IMR-90 (cell line): Measurements from ENCODE around the gene EGLN1. TPM values are rescaled to one million over a fixed set of nuclear protein-coding genes. Genes with fewer than 3 reads are reported as not detected.

Experiments used
- ATAC-seq: fragments of 200-7000 bp; cut with Tn5 transposase; 2 replicates; pipeline ENCODE4 v1.9.1; 2020; ENCODE audit warnings: low read depth, mild to moderate bottlenecking, moderate library complexity
- BruUV-seq: library from RNA; stranded (reverse); fragments of 400-500 nt; replicated peaks from 2 replicates; lab custom pipeline; 2021; lab: Mats Ljungman, UMichigan
- CTCF ChIA-PET: fragments of 300-600 bp; formaldehyde crosslinking; extraction: SDS; loops from one replicate; lab custom pipeline; 2021; ENCODE audit warnings: antibody characterized with exemption; lab: Yijun Ruan, JAX
- POLR2A ChIA-PET: fragments of 300-600 bp; sonication (Branson Sonifier 250); formaldehyde crosslinking; loops from one replicate; lab custom pipeline; 2022; ENCODE audit warnings: antibody characterized with exemption; ENCODE audit not compliant: unreplicated experiment; lab: Charles Lee
- DNase-seq: peaks from one replicate; pipeline ENCODE4 v3.0.0; 2013
- H2AFZ ChIP-seq: replicated peaks from 2 replicates; pipeline ENCODE3; 2013; ENCODE audit warnings: low read length, mild to moderate bottlenecking; ENCODE audit not compliant: poor library complexity
- H2AK5ac ChIP-seq: 2 replicates; pipeline ENCODE4 v1.6.1; 2013; ENCODE audit warnings: low read depth, low read length, inconsistent platforms
- H2AK9ac ChIP-seq: replicated peaks from 2 replicates; pipeline ENCODE3; 2013; ENCODE audit warnings: mild to moderate bottlenecking, low read depth, low read length, moderate library complexity; ENCODE audit not compliant: poor library complexity
- H2BK120ac ChIP-seq: 2 replicates; pipeline ENCODE4 v1.6.1; 2013; ENCODE audit warnings: low read depth, low read length, inconsistent platforms
- H2BK15ac ChIP-seq: 3 replicates; pipeline ENCODE4 v1.6.1; 2013; ENCODE audit warnings: low read depth, low read length, inconsistent platforms
- H2BK20ac ChIP-seq: 2 replicates; pipeline ENCODE4 v1.6.1; 2013; ENCODE audit warnings: low read depth, mild to moderate bottlenecking, inconsistent platforms, low read length, moderate library complexity
- H2BK5ac ChIP-seq: 2 replicates; pipeline ENCODE4 v1.6.1; 2013; ENCODE audit warnings: mild to moderate bottlenecking, low read depth, low read length, inconsistent platforms; ENCODE audit not compliant: poor library complexity, severe bottlenecking
- H3K14ac ChIP-seq: replicated peaks from 2 replicates; pipeline ENCODE4 v1.6.1; 2013; ENCODE audit warnings: low read depth, low read length, inconsistent platforms
- H3K18ac ChIP-seq: 2 replicates; pipeline ENCODE4 v1.6.1; 2013; ENCODE audit warnings: low read depth, low read length, control low read depth
- H3K23ac ChIP-seq: 2 replicates; pipeline ENCODE4 v1.6.1; 2013; ENCODE audit warnings: low read depth, low read length, inconsistent platforms
- H3K27ac ChIP-seq: 2 replicates; pipeline ENCODE4 v1.5.1; 2013; ENCODE audit warnings: mild to moderate bottlenecking, control low read depth, low read length; ENCODE audit not compliant: insufficient read depth
- H3K27me3 ChIP-seq: 2 replicates; pipeline ENCODE4 v1.6.1; 2013; ENCODE audit warnings: low read length; ENCODE audit not compliant: control insufficient read depth, insufficient read depth
- H3K36me3 ChIP-seq: 2 replicates; pipeline ENCODE4 v1.6.1; 2013; ENCODE audit warnings: low read length, mixed read lengths; ENCODE audit not compliant: control insufficient read depth, insufficient read depth
- H3K4ac ChIP-seq: 2 replicates; pipeline ENCODE4 v1.6.1; 2013; ENCODE audit warnings: low read depth, low read length, inconsistent platforms
- H3K4me1 ChIP-seq: 2 replicates; pipeline ENCODE4 v1.6.1; 2013; ENCODE audit warnings: low read length, mixed read lengths; ENCODE audit not compliant: control insufficient read depth, insufficient read depth
- H3K4me2 ChIP-seq: 2 replicates; pipeline ENCODE4 v1.6.1; 2013; ENCODE audit warnings: low read depth, mild to moderate bottlenecking, control low read depth, low read length, moderate library complexity
- H3K4me3 ChIP-seq: 2 replicates; pipeline ENCODE4 v1.5.1; 2013; ENCODE audit warnings: low read depth, mild to moderate bottlenecking, control low read depth, low read length, moderate library complexity; ENCODE audit not compliant: insufficient read depth
- H3K56ac ChIP-seq: 2 replicates; pipeline ENCODE4 v1.6.1; 2013; ENCODE audit warnings: low read length, inconsistent platforms; ENCODE audit not compliant: insufficient read depth; ENCODE audit errors: extremely low read depth
- H3K79me1 ChIP-seq, 2 experiments: 2 replicates each; pipeline ENCODE4 v1.6.1; 2013; ENCODE audit warnings: low read length in 2 of 2, inconsistent platforms in 1 of 2, low read depth in 1 of 2
- H3K9ac ChIP-seq: 2 replicates; pipeline ENCODE4 v1.6.1; 2013; ENCODE audit warnings: low read depth, low read length, control low read depth
- H3K9me1 ChIP-seq: 2 replicates; pipeline ENCODE4 v1.6.1; 2013; ENCODE audit warnings: low read length, inconsistent platforms; ENCODE audit not compliant: insufficient read depth
- H3K9me3 ChIP-seq: 2 replicates; pipeline ENCODE4 v1.6.1; 2013; ENCODE audit warnings: low read length; ENCODE audit not compliant: control insufficient read depth, insufficient read depth
- H4K20me1 ChIP-seq: 2 replicates; pipeline ENCODE4 v1.6.1; 2013; ENCODE audit warnings: low read length, inconsistent platforms; ENCODE audit not compliant: insufficient read depth
- H4K5ac ChIP-seq: 2 replicates; pipeline ENCODE4 v1.6.1; 2013; ENCODE audit warnings: mild to moderate bottlenecking, low read depth, low read length, control low read depth
- H4K8ac ChIP-seq, 2 experiments: 2 replicates each; pipeline ENCODE4 v1.6.1; 2013; ENCODE audit warnings: low read depth in 2 of 2, low read length in 2 of 2, control low read depth in 1 of 2, inconsistent platforms in 1 of 2
- H4K91ac ChIP-seq: 2 replicates; pipeline ENCODE4 v1.6.1; 2013; ENCODE audit warnings: low read depth, low read length, inconsistent platforms; ENCODE audit not compliant: insufficient read depth
- BHLHE40 ChIP-seq: fragments of 150-350 bp; IDR thresholded peaks from 2 replicates; pipeline ENCODE4 v1.6.1; 2016; ENCODE audit warnings: mild to moderate bottlenecking, low read depth, low read length
- CEBPB ChIP-seq: IDR thresholded peaks from 2 replicates; pipeline ENCODE4 v1.6.1; 2012; ENCODE audit warnings: low read depth, low read length, improper control_type of control experiment
- CTCF ChIP-seq: conservative IDR thresholded peaks from 2 replicates; pipeline ENCODE4 v1.5.1; 2012; ENCODE audit warnings: mild to moderate bottlenecking, low read depth, low read length, improper control_type of control experiment
- FOS ChIP-seq: fragments of 150-350 bp; IDR thresholded peaks from 2 replicates; pipeline ENCODE4 v1.6.1; 2016; ENCODE audit warnings: low read depth, low read length
- MAFK ChIP-seq: IDR thresholded peaks from 2 replicates; pipeline ENCODE4 v1.6.1; 2012; ENCODE audit warnings: low read depth, low read length, improper control_type of control experiment
- POLR2A ChIP-seq: IDR thresholded peaks from 2 replicates; pipeline ENCODE4 v1.6.1; 2012; ENCODE audit warnings: mild to moderate bottlenecking, low read depth, low read length
- RAD21 ChIP-seq: IDR thresholded peaks from 2 replicates; pipeline ENCODE4 v1.6.1; 2012; ENCODE audit warnings: low read length, improper control_type of control experiment
- RCOR1 ChIP-seq: IDR thresholded peaks from 2 replicates; pipeline ENCODE4 v1.6.1; 2012; ENCODE audit warnings: mild to moderate bottlenecking, low read length, improper control_type of control experiment; ENCODE audit not compliant: insufficient replicate concordance
- RFX5 ChIP-seq: IDR thresholded peaks from 2 replicates; pipeline ENCODE4 v1.8.0; 2012; ENCODE audit warnings: low read depth, mild to moderate bottlenecking, low read length, moderate library complexity
- SMC3 ChIP-seq: fragments of 150-350 bp; IDR thresholded peaks from 2 replicates; pipeline ENCODE4 v1.6.1; 2016; ENCODE audit warnings: low read depth, mild to moderate bottlenecking, antibody characterized with exemption, low read length, moderate library complexity
- WGBS, 2 experiments: methylation state at CpG; one replicate each; pipeline versions ENCODE4 v1.1.5 to v1.1.7; 2013; ENCODE audit warnings: missing lambda C conversion rate in 2 of 2; ENCODE audit not compliant: insufficient read length in 1 of 2; ENCODE audit errors: extremely low coverage in 2 of 2; 5-methylcytosine and 5-hydroxymethylcytosine counted together
- dilution Hi-C: fragments of 300-500 bp; cut with HindIII; formaldehyde crosslinking; loops from one replicate; pipeline ENCODE4 v1.14.3; 2018; ENCODE audit warnings: low sequenced_read_pairs; ENCODE audit not compliant: unreplicated experiment
- in situ Hi-C: fragments of 300-500 bp; cut with MboI; formaldehyde crosslinking; loops from 3 replicates; pipeline ENCODE4 v1.14.3; 2019; ENCODE audit warnings: low sequenced_read_pairs, inconsistent platforms, mixed read lengths
- intact Hi-C: fragments of 100-400 bp; cut with micrococcal nuclease; formaldehyde crosslinking; loops from 2 replicates; pipeline ENCODE4 v1.10.0; 2022
- polyA plus RNA-seq, 3 experiments: library from polyadenylated mRNA; depleted of rRNA; stranded (reverse); fragments of >200 nt; gene quantifications; 2 replicates each; pipeline ENCODE4 v1.2.3, GENCODE V29; 2012; ENCODE audit warnings: low replicate concordance in 1 of 3
- total RNA-seq: library from RNA; depleted of rRNA; stranded (reverse); fragments of >200 nt; gene quantifications from 2 replicates; pipeline ENCODE4 v1.2.3, GENCODE V29; 2012

EGLN1 gene
- total and polyA plus RNA-seq, 2 of the 4 experiments (the other 2 are of a cell fraction): 25.7 to 26.9 TPM

DNA sequence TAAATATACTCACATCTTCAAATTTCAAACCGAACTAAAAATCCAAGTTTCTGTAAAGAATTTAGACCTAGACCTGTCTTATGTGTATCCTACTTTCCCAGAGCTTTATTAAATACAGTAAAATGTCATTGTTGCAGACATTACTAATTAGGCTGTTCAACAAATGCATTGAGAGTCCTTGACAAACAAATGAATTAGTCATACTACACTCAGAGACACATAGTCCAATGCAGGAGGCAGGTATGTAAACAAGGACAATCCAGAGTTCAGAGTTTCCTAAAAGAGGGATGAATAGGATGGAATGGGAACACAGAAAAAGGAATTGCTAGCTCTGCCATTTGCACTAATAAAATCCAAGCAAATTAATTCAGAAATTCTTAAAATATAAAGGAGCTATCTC is 1.6 kb upstream of the EGLN1 start:
- H2BK5ac ChIP-seq: no peak overlapping the region
- H3K27me3 ChIP-seq: no peaks in the 10 kb centered on the region
- no peak overlapping the region for H3K9ac ChIP-seq
- peaks cover 0 to 22% of the 10 kb centered on the region in 2 experiments; a peak in 2 of 4 replicates for H3K79me1 ChIP-seq
- intact Hi-C loops: loop anchor here (5.0 kb wide), 1 partner anchor 181 kb away; the partner anchor contains the start of gene GNPAT
- H3K27ac ChIP-seq: no peak overlapping the region
- CTCF ChIA-PET: no interaction called here
- H3K36me3 ChIP-seq: no peaks in the 10 kb centered on the region
- H3K56ac ChIP-seq: no peak overlapping the region
- H3K18ac ChIP-seq: no peak overlapping the region
- POLR2A ChIA-PET: interaction anchor here (0.6 kb wide), 1 partner anchor 24 kb away, joined by 4 read pairs; no protein-coding TSS in a partner anchor
- WGBS, 2 experiments: no CpG with 5 or more reads among the region's 1 CpG
- no peak overlapping the region for H2AFZ ChIP-seq
- H2BK15ac ChIP-seq: no peak overlapping the region
- peaks cover 1% of the 10 kb centered on the region; the same call in 1 of the 2 replicates for H3K4me1 ChIP-seq
- BruUV-seq: no TSS peak
- no peaks in the 10 kb centered on the region for H3K9me1 ChIP-seq
- H3K4ac ChIP-seq: no peak overlapping the region
- dilution Hi-C loops: no loop called here
- peaks cover 26% of the 10 kb centered on the region for H4K20me1 ChIP-seq
- H3K4me3 ChIP-seq: no peak overlapping the region
- no peak overlapping the region for H2BK20ac ChIP-seq
- in situ Hi-C loops: loop anchor here (5.0 kb wide), 1 partner anchor 61 kb away; no protein-coding TSS in a partner anchor
- H2BK120ac ChIP-seq: no peak overlapping the region
- TF ChIP-seq RAD21: no peak
- TF ChIP-seq MAFK: no peak
- no peak for TF ChIP-seq SMC3
- no peak for TF ChIP-seq CEBPB
- no peak for TF ChIP-seq RFX5
- no peak for TF ChIP-seq BHLHE40
- TF ChIP-seq CTCF: no peak
- no peak for TF ChIP-seq FOS
- TF ChIP-seq POLR2A: no peak
- TF ChIP-seq RCOR1: no peak
- no peaks in the 10 kb centered on the region for H3K9me3 ChIP-seq
- H4K8ac ChIP-seq: no peak overlapping the region
- no peak overlapping the region for H4K91ac ChIP-seq
- no peak overlapping the region for H2AK5ac ChIP-seq
- H4K5ac ChIP-seq: no peak overlapping the region
- DNase-seq (no peak), ATAC-seq (no peak)
- H3K23ac ChIP-seq: no peak overlapping the region
- H3K14ac ChIP-seq: no peak overlapping the region
- no peak overlapping the region for H3K4me2 ChIP-seq
- H2AK9ac ChIP-seq: no peak overlapping the region
